Endodermal cell (in vitro differentiated cells): Measurements from ENCODE around the gene HLA-E. TPM values are rescaled to one million over a fixed set of nuclear protein-coding genes. Genes with fewer than 3 reads are reported as not detected.
"Not testable (repeated sequence)": the region's sequence is repeated elsewhere in the genome, so short reads cannot be mapped to it uniquely, and the experiment has no call there.

Experiments
- DNase-seq: peaks from one replicate; pipeline ENCODE4 v3.0.0-alpha.2; 2017
- H3K27ac ChIP-seq: 2 replicates; pipeline ENCODE4 v1.5.1; 2013; ENCODE audit warnings: mild to moderate bottlenecking, low read depth, low read length, moderate library complexity
- H3K27me3 ChIP-seq: 2 replicates; pipeline ENCODE4 v1.6.1; 2013; ENCODE audit warnings: mild to moderate bottlenecking, low read length, moderate library complexity; ENCODE audit not compliant: insufficient read depth, control insufficient read depth, poor library complexity, severe bottlenecking
- H3K36me3 ChIP-seq: 2 replicates; pipeline ENCODE4 v1.7.0; 2013; ENCODE audit warnings: mild to moderate bottlenecking, low read length, moderate library complexity; ENCODE audit not compliant: control insufficient read depth, insufficient read depth
- H3K4me1 ChIP-seq: one replicate; pipeline ENCODE4 v1.7.0; 2013; ENCODE audit warnings: low read length; ENCODE audit not compliant: control insufficient read depth, insufficient read depth
- H3K4me3 ChIP-seq: 2 replicates; pipeline ENCODE4 v1.5.1; 2013; ENCODE audit warnings: mild to moderate bottlenecking, low read length, moderate library complexity
- H3K9ac ChIP-seq: 2 replicates; pipeline ENCODE4 v1.6.1; 2013; ENCODE audit warnings: mild to moderate bottlenecking, low read length, moderate library complexity; ENCODE audit not compliant: poor library complexity, severe bottlenecking; ENCODE audit errors: extremely low read depth
- H3K9me3 ChIP-seq: 2 replicates; pipeline ENCODE4 v1.6.1; 2013; ENCODE audit warnings: mild to moderate bottlenecking, low read length, moderate library complexity; ENCODE audit not compliant: control insufficient read depth
- H3K27ac Mint-ChIP-seq: 2 replicates; pipeline ENCODE4 v1.8.0; 2020; ENCODE audit warnings: mixed read lengths
- H3K27me3 Mint-ChIP-seq: 2 replicates; pipeline ENCODE4 v1.8.0; 2021; ENCODE audit warnings: mild to moderate bottlenecking, mixed read lengths; ENCODE audit not compliant: insufficient read depth
- H3K36me3 Mint-ChIP-seq: 2 replicates; pipeline ENCODE4 v1.8.0; 2020; ENCODE audit warnings: low read depth, mixed read lengths
- H3K4me1 Mint-ChIP-seq: 2 replicates; pipeline ENCODE4 v1.8.0; 2020; ENCODE audit warnings: mixed read lengths
- H3K4me3 Mint-ChIP-seq: 2 replicates; pipeline ENCODE4 v1.8.0; 2020; ENCODE audit warnings: mild to moderate bottlenecking, moderate library complexity, mixed read lengths
- H3K9me3 Mint-ChIP-seq: 2 replicates; pipeline ENCODE4 v1.8.0; 2020; ENCODE audit warnings: mild to moderate bottlenecking, mixed read lengths
- WGBS, 2 experiments: methylation state at CpG; one replicate each; pipeline versions ENCODE4 v1.1.5 to v1.1.7; 2013; ENCODE audit warnings: missing lambda C conversion rate in 2 of 2, mixed read lengths in 1 of 2; ENCODE audit not compliant: insufficient coverage in 1 of 2, insufficient read length in 1 of 2; 5-methylcytosine and 5-hydroxymethylcytosine counted together
- total RNA-seq, 2 donors: library from RNA; stranded (reverse); fragmentation: NEBNext Ultra II Directional in 1 of 2; extraction: Animal tissue kit (Norgen Biotek cat#: 25700) in 1 of 2; gene quantifications; 2 replicates in 1 of 2; 3 replicates in 1 of 2; pipeline ENCODE4 v1.2.1, GENCODE V29; 2021
- TF ChIP-seq, protein P1 (sequence below): fragments of 200-600 bp; sonication (generic); conservative IDR thresholded peaks from 2 replicates; pipeline ENCODE4 v1.5.0; 2021; ENCODE audit warnings: antibody characterized with exemption, mild to moderate bottlenecking

The HLA-E gene
- total RNA-seq, 2 donors from 2014 or later: 31.7 to 38.4 TPM

DNA sequence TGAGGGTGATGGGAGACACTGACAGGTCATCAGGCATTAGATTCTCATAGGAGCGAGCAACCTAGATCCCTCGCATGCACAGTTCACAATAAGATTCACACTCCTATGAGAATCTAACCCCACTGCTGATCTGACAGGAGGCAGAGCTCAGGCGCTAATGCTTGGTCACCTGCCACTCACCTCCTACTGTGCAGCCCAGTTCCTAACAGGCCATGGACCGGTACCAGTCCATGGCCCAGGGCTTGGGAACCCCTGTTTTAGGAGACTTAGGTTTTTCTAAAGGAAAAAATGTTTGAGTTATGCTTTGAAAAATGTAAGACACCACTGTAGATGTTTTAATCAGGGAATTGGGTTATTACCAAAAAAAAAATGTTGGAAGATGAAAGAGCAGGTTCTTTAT lies 6.7 kb downstream of the HLA-E start:
- Mint-ChIP-seq H3K27ac (no peak overlapping the region), H3K4me3 (no peak overlapping the region), H3K36me3 (peaks cover 19% of the 10 kb centered on the region), H3K27me3 (no peaks in the 10 kb centered on the region), H3K9me3 (peaks cover 14% of the 10 kb centered on the region), H3K4me1 (peaks cover 8% of the 10 kb centered on the region)
- Histone ChIP-seq H3K9ac (no peak overlapping the region), H3K4me1 (no peaks in the 10 kb centered on the region), H3K4me3 (no peak overlapping the region), H3K36me3 (peaks cover 6% of the 10 kb centered on the region), H3K27me3 (no peaks in the 10 kb centered on the region), H3K27ac (no peak overlapping the region), H3K9me3 (no peaks in the 10 kb centered on the region)
- no peak for DNase-seq
- 94% methylated on average over 4 of the region's 4 CpGs; no CpG with 5 or more reads in 1 of the 2 experiments for WGBS, 2 experiments
- TF ChIP-seq, protein P1, sequence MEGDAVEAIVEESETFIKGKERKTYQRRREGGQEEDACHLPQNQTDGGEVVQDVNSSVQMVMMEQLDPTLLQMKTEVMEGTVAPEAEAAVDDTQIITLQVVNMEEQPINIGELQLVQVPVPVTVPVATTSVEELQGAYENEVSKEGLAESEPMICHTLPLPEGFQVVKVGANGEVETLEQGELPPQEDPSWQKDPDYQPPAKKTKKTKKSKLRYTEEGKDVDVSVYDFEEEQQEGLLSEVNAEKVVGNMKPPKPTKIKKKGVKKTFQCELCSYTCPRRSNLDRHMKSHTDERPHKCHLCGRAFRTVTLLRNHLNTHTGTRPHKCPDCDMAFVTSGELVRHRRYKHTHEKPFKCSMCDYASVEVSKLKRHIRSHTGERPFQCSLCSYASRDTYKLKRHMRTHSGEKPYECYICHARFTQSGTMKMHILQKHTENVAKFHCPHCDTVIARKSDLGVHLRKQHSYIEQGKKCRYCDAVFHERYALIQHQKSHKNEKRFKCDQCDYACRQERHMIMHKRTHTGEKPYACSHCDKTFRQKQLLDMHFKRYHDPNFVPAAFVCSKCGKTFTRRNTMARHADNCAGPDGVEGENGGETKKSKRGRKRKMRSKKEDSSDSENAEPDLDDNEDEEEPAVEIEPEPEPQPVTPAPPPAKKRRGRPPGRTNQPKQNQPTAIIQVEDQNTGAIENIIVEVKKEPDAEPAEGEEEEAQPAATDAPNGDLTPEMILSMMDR: no peak

DNA sequence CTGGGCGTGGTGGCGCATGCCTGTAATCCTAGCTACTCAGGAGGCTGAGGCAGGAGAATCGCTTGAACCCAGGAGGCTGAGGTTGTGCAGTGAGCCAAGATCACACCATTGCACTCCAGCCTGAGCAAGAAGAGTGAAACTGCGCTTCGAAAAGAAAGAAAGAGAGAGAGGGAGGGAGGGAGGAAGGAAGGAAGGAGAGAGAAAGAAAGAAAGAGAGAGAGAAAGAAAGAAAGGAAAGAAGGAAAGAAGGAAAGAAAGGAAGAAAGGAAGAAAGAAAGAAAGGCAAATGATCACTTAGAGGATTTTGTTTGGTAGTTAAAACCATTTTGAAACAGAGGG lies 7.9 kb downstream of the HLA-E start:
- not testable (repeated sequence) for H3K4me3 ChIP-seq, H3K4me1 Mint-ChIP-seq, H3K9ac ChIP-seq, H3K36me3 Mint-ChIP-seq, H3K27me3 ChIP-seq, H3K4me3 Mint-ChIP-seq, H3K27ac ChIP-seq, H3K27me3 Mint-ChIP-seq, H3K4me1 ChIP-seq, H3K36me3 ChIP-seq, DNase-seq, H3K9me3 ChIP-seq, H3K27ac Mint-ChIP-seq
- peaks cover 14% of the 10 kb centered on the region for H3K9me3 Mint-ChIP-seq
- 95 to 100% methylated on average over 5 of the region's 5 CpGs for WGBS, 2 experiments

DNA sequence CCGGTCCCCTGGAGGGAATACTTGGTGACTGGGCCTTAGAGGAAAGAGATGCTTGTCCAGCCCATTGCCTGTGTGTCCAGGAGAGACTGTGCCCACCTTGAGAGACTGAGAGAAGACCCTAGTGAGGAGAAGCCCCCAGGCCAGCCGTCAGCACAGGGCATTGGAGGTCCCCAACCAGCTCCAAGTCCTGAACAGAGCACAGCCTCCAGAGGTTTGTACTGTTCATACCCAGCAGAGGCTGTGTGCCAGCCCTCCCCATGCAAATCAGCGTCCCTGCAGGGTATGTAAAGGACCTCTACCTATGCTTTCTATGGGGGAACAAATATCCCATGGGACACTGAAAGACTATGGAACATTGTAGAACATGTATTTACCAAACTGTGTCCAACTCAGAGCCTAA lies 8.4 kb downstream of the HLA-E start:
- Histone ChIP-seq H3K4me3 (no peak overlapping the region), H3K9me3 (no peaks in the 10 kb centered on the region), H3K27me3 (no peaks in the 10 kb centered on the region), H3K36me3 (no peaks in the 10 kb centered on the region), H3K9ac (no peak overlapping the region), H3K4me1 (no peaks in the 10 kb centered on the region), H3K27ac (no peak overlapping the region)
- no peak for DNase-seq
- H3K27me3 Mint-ChIP-seq: no peaks in the 10 kb centered on the region
- H3K36me3 Mint-ChIP-seq: peaks cover 4% of the 10 kb centered on the region
- WGBS, 2 experiments: 91 to 93% methylated on average over 3 of the region's 3 CpGs
- H3K27ac Mint-ChIP-seq: no peak overlapping the region
- no peak overlapping the region for H3K4me3 Mint-ChIP-seq
- H3K9me3 Mint-ChIP-seq: peaks cover 14% of the 10 kb centered on the region
- H3K4me1 Mint-ChIP-seq: peaks cover 8% of the 10 kb centered on the region
- TF ChIP-seq, protein P1: no peak

DNA sequence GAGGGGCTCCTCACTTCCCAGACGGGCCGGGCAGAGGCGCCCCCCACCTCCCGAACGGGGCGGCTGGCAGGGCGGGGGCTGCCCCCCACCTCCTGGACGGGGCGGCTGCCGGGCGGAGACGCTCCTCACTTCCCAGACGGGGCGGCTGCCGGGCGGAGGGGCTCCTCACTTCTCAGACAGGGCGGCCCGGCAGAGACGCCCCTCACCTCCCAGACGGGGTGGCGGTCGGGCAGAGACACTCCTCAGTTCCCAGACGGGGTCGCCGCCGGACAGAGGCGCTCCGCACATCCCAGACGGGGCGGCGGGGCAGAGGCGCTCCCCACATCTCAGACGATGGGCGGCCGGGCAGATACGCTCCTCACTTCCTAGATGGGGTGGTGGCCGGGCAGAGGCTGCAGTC lies 9.4 kb downstream of the HLA-E start:
- H3K9ac ChIP-seq, H3K4me1 ChIP-seq, H3K27me3 ChIP-seq, H3K27ac Mint-ChIP-seq, H3K4me3 Mint-ChIP-seq, H3K4me1 Mint-ChIP-seq, H3K27me3 Mint-ChIP-seq, H3K36me3 Mint-ChIP-seq, H3K9me3 ChIP-seq, H3K36me3 ChIP-seq, H3K27ac ChIP-seq, DNase-seq, H3K4me3 ChIP-seq: not testable (repeated sequence)
- 89 to 93% methylated on average over 12 to 37 of the region's 37 CpGs for WGBS, 2 experiments
- peaks cover 14% of the 10 kb centered on the region for H3K9me3 Mint-ChIP-seq
